Bone marrow (tissue), 2 donors: ENCODE measurements around the gene CUBN.

Experiments used
- DNase-seq, 2 donors: peaks; one replicate each; lab custom pipeline; 2025; lab: John Stamatoyannopoulos, UW

Gene CUBN

GRCh38 chr10:16916496-16916895 is 213.1 kb downstream of the CUBN start:
- no peak for DNase-seq

- peak in 1 of 2 donors; percentile 19 for DNase-seq
Observed at GRCh38 chr10:16915300-16915699, 214.3 kb downstream of the CUBN start.

- no peak for DNase-seq
Observed at GRCh38 chr10:16913266-16913665, 216.3 kb downstream of the CUBN start.

- peak; percentile 8 to 38 for DNase-seq
Observed at GRCh38 chr10:16910793-16911164, 218.8 kb downstream of the CUBN start.

DNA sequence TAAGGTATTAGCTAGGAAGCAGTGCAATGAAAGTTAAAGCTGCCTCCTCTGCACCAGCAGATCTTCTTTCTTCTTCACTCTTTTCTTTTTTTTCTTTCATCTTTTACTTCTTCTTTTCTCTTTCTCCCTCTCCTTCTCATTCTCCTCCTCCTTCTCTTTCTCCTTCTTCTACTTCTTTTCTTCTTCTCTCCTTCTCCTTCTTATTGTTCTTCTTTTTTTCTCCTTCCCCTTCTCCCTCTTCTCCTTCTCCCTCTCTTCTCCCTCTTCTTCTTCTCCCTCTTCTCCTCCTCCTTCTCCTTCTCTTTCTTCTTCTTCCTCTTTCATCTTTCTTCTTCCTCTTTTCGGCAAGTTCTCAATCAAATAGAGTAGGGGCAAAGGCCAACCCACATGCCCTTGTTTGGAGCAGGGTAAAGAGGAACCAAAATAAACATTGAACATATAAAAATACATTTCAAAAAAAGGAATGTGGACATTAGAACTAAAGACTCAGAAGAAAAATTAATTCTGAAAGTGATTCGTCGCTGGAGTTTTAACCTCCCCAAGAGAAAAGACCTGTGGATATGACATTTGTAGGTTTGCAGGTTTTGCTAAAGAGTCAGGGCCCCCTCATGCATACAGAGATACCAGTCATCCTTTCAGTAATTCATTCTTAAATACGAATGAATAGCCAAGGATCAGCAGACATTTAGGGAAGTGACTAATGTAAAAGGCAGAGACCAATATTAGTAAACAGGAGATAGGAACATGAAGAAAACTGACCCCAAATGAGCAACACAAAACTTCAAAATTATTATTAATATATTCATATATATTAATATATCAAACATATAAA is 219.4 kb downstream of the CUBN start:
- DNase-seq: peak in 1 of 2 donors; percentile 22

DNA sequence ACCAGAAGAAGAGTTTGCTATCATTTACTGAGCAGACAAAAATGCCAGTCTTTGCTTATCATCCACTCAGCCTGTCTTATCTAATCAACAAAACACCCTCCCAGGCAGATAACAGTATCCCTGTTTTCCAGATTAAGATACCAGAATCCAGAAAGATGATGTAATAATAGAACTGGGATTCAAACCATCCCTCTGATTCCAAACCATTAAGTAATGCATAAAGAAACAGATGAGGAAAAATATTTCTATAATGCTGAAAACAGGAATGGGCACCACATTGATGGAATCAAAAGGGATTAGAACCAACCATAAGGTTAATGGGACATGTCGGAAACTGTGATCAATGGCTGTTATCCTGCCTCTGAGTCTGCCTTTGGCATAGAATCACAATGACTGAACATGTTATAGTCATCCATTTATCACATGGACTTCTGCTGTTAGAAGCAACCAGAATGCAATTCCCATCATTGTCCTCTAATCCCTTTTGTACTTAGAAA is 220.3 kb downstream of the CUBN start:
- no peak for DNase-seq

DNA sequence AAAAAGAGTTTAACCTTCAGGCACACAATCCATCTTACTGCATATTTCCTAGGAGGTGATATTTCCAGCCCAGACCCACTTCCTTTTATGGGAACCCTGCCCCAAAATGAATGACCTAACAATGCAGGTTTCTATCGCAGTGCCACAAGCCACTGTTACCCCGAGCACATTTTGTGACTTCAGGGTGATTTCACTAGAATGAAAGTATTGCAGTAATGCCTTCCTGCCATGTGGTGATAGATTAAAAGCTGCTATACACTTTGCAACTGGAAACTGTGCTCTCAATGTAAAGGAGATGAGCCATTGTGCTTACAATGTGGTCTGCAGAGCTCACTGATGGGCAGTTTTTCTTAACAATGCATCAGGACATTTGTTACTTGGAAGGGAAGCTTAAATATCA is 221.9 kb downstream of the CUBN start:
- no peak for DNase-seq

DNA sequence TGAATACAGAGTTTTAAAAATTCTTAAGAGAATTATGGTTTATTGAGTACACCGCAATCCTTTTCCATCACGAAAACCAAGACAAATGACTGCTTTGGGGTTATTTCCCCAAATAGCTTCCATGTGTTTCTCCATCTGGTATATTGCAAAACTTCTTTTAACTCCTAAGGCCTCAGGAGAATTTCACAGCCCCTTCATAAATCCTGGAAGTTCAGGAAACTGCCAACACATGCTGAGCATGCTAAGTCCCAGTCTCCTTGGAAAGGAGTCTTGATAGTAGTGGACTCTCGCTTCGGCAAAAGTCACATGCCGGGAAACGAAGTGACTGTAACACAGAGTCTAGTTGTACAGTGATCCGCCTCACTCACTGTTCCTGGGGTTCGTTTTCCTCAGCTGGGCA is 224.3 kb downstream of the CUBN start:
- DNase-seq: no peak

- DNase-seq: no peak
Observed at GRCh38 chr10:16904639-16905061, 225.0 kb downstream of the CUBN start.

- DNase-seq: no peak
Observed at GRCh38 chr10:16904049-16904448, 225.6 kb downstream of the CUBN start.

GRCh38 chr10:16902606-16903005 is 227.0 kb downstream of the CUBN start:
- DNase-seq: peak in 1 of 2 donors; percentile 19

- DNase-seq: no peak
Observed at GRCh38 chr10:16901106-16901505, 228.5 kb downstream of the CUBN start.

DNA sequence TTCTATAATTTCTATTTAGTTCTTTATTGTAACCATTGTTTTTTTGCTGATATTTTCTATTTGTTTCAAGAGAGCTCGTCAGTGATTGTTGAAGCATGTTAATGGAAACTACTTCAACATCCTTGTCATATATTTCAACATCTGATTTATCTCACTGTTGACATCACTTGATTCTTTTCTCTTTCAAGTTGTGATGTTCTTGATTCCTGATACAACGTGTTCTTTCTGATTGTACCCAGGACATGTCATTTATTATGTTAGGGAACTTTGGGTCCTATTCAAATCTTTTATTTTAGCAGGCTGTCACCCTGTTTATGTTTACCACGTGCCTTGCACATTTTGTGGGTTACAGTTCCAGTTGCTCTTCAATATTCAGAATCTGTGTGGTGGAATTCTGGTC is 232.6 kb downstream of the CUBN start:
- DNase-seq: no peak

DNA sequence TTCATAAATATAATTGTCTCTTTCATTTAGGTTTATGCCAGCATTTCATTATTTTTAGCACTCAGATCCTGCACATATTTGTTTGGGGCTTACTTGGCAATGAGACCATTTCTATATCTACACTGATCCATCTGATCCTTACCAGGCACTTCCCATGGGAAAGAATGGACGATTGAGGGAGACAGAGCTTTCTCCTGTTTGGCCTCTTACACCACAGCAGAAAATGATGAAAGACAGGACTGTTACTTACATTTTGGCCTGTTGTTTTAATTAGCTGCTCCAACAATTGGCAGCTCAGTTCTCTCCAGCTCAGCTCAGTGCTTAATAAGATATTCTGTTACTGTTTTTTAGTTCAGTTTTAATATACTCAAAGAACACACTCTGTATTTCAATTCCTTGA is 234.8 kb downstream of the CUBN start:
- DNase-seq: no peak

DNA sequence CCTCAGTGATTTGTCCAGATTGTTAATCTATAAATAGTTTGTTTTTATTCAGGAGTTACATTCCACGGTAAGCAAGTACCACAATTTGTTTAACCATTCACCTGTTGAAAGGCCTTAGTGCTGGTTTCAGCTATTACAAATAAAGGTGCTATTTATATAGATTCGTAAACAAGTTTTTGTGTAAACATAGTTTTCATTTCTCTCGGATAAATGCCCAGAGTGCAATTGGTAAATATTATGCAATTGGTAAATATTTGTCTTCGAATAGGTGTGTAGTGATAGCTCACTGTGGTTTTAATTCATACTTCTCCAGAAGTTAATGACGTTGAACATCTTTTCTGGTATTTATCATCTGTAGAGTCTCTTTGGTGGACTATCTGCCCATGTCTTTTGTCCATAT is 235.9 kb downstream of the CUBN start:
- DNase-seq: no peak

- DNase-seq: peak in 1 of 2 donors; percentile 48
Observed at GRCh38 chr10:16891375-16892313, 238.0 kb downstream of the CUBN start.

- DNase-seq: no peak
Observed at GRCh38 chr10:16890691-16891090, 238.9 kb downstream of the CUBN start.

GRCh38 chr10:16887565-16887964 is 242.0 kb downstream of the CUBN start:
- no peak for DNase-seq

DNA sequence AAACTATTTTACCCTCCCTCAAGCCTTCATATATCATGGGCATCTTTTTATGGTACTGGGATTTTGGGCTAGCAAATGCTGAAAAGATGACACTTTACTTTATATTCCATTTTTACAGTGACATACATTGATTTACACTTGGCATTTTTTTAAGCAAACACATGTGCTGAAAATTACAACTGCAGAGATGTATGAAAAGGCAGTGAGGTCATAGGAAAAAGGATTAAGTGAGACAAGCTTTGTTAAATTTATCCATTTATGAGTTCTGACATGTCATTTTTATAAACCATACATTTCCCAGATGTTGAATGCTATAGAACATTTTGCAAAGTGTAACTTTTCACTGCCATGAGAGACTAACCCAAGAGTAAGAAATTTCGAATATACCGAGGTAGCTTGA is 243.6 kb downstream of the CUBN start:
- DNase-seq: no peak

GRCh38 chr10:16884497-16884896 is 245.1 kb downstream of the CUBN start:
- DNase-seq: no peak

- DNase-seq: no peak
Observed at GRCh38 chr10:16883084-16883483, 246.5 kb downstream of the CUBN start.

DNA sequence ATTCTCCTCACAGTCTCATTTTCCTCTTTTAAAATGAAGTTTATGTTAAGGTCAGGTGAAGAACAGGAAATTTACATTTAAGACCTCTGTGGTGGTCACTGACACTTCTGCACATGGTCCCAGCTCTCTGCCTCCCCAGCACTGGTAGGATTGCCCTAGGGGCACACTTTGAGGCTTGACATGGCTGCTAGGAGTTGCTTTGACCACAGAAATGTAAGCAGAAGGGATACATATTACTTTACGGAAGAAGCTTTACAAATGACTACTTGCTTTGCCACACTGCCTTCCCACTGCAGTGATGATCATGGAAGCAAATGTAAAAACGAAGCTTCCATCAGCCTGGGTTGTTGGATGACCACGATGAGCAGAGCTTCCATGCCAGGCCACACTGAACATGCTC is 259.3 kb downstream of the CUBN start:
- DNase-seq: no peak

- no peak for DNase-seq
Observed at GRCh38 chr10:16867990-16868389, 261.6 kb downstream of the CUBN start.
